Erythroblast (primary cell): Measurements from ENCODE around the gene UBASH3B.

Source experiments
- GATA1 ChIP-seq: IDR thresholded peaks from 2 replicates; pipeline ENCODE4 v1.6.1; 2011; ENCODE audit warnings: low read depth, mild to moderate bottlenecking, control low read depth, low read length, moderate library complexity
- POLR2A ChIP-seq: IDR thresholded peaks from 2 replicates; pipeline ENCODE4 v1.6.1; 2011; ENCODE audit warnings: mild to moderate bottlenecking, low read length

- TF ChIP-seq GATA1, result no peak
- TF ChIP-seq POLR2A, result no peak
Observed at GRCh38 chr11:122782222-122782621, 126.7 kb downstream of the UBASH3B start.
